Bone marrow (tissue), 2 donors: ENCODE measurements around the gene GORASP1.

Experiments
- DNase-seq, 2 donors: peaks; one replicate each; lab custom pipeline; 2025; lab: John Stamatoyannopoulos, UW

The GORASP1 gene

GRCh38 chr3:39107388-39108199 lies at the start of gene GORASP1, which contains the start of gene TTC21A:
Gene GORASP1, minus strand, starts transcription at chr3:39107627. Its CDS starts 86 bp downstream, at chr3:39107541.
Gene TTC21A, plus strand, starts transcription at chr3:39107680. Its CDS starts 158 bp downstream, at chr3:39107838.
- peak in 1 of 2 donors; percentile 57 for DNase-seq

GRCh38 chr3:39156421-39156820 lies 49.0 kb upstream of the GORASP1 start:
- DNase-seq: no peak

GRCh38 chr3:39154280-39155021 lies 47.0 kb upstream of the GORASP1 start:
- no peak for DNase-seq

GRCh38 chr3:39153977-39154279 lies 46.5 kb upstream of the GORASP1 start:
- DNase-seq: no peak

- DNase-seq: peak; percentile 46 to 48
These were observed 43.6 kb upstream of the GORASP1 start for GRCh38 chr3:39150803-39151631.

GRCh38 chr3:39150148-39150802 lies 42.8 kb upstream of the GORASP1 start:
- no peak for DNase-seq

- no peak for DNase-seq
These were observed 42.2 kb upstream of the GORASP1 start for GRCh38 chr3:39149498-39150147.

- no peak for DNase-seq
These were observed 41.6 kb upstream of the GORASP1 start for GRCh38 chr3:39149059-39149455.

GRCh38 chr3:39148435-39149058 lies 41.1 kb upstream of the GORASP1 start:
- peak in 1 of 2 donors; percentile 88 for DNase-seq

GRCh38 chr3:39147711-39148434 lies 40.4 kb upstream of the GORASP1 start:
- DNase-seq: peak in 1 of 2 donors; percentile 88

GRCh38 chr3:39146611-39147591 lies 39.5 kb upstream of the GORASP1 start:
- DNase-seq: peak; percentile 74 to 95

GRCh38 chr3:39146083-39146501 lies 38.7 kb upstream of the GORASP1 start:
- no peak for DNase-seq

GRCh38 chr3:39144748-39145380 lies 37.4 kb upstream of the GORASP1 start:
- DNase-seq: no peak

- DNase-seq: no peak
These were observed 36.8 kb upstream of the GORASP1 start for GRCh38 chr3:39144095-39144747.

GRCh38 chr3:39143051-39143885 lies 35.8 kb upstream of the GORASP1 start:
- DNase-seq: no peak

GRCh38 chr3:39142067-39142466 lies 34.6 kb upstream of the GORASP1 start:
- DNase-seq: no peak
